HEK293 (cell line): Measurements from ENCODE around the gene CPB2.

ENCODE experiments used
- CTCF ChIA-PET: fragments of 350-600 bp; formaldehyde crosslinking; extraction: SDS; loops from one replicate; lab custom pipeline; 2021; ENCODE audit warnings: antibody characterized with exemption; lab: Yijun Ruan, JAX
- POLR2A ChIA-PET: fragments of 300-600 bp; formaldehyde crosslinking; extraction: SDS; loops from one replicate; lab custom pipeline; 2020; ENCODE audit warnings: antibody characterized with exemption, inconsistent platforms; lab: Yijun Ruan, JAX
- H3K27ac ChIP-seq: fragments of 200-500 bp; sonication (Bioruptor generic); 2 replicates; pipeline ENCODE4 v1.5.1; 2014; ENCODE audit warnings: low read depth, low read length, control low read depth, inconsistent platforms; ENCODE audit errors: extremely low read depth
- H3K36me3 ChIP-seq, 2 experiments: fragments of 200-500 bp in 1 of 2; sonication (Bioruptor generic) in 1 of 2; 1 replicate in 1 of 2; 2 replicates in 1 of 2; pipeline ENCODE4 v1.5.1; 2014 to 2017; ENCODE audit warnings: inconsistent platforms in 2 of 2, low read length in 2 of 2; ENCODE audit not compliant: control insufficient read depth in 2 of 2, insufficient read depth in 1 of 2
- H3K4me1 ChIP-seq: fragments of 200-500 bp; sonication (Bioruptor generic); 2 replicates; pipeline ENCODE4 v1.5.1; 2014; ENCODE audit warnings: mild to moderate bottlenecking, low read length, inconsistent platforms; ENCODE audit not compliant: control insufficient read depth, insufficient read depth
- H3K4me3 ChIP-seq: 2 replicates; pipeline ENCODE4 v1.5.1; 2011; ENCODE audit warnings: low read depth, mild to moderate bottlenecking, control low read depth, low read length, moderate library complexity
- H3K9me3 ChIP-seq: fragments of 200-500 bp; sonication (Bioruptor generic); 2 replicates; pipeline ENCODE4 v1.5.1; 2014; ENCODE audit warnings: low read depth, low read length, inconsistent platforms; ENCODE audit not compliant: control insufficient read depth, insufficient read depth
- KLF9 ChIP-seq: fragments of 450-650 bp; formaldehyde crosslinking; IDR thresholded peaks from 2 replicates; pipeline ENCODE4 v1.5.1; 2016; ENCODE audit warnings: missing biosample characterization, missing genetic modification characterization, low read depth
- MZF1 ChIP-seq: fragments of 450-650 bp; formaldehyde crosslinking; IDR thresholded peaks from 2 replicates; pipeline ENCODE4 v1.5.1; 2017; ENCODE audit warnings: missing biosample characterization, missing genetic modification characterization, borderline replicate concordance
- TSHZ1 ChIP-seq: fragments of 450-650 bp; formaldehyde crosslinking; IDR thresholded peaks from 2 replicates; pipeline ENCODE4 v1.5.1; 2016; ENCODE audit warnings: missing biosample characterization, missing genetic modification characterization, borderline replicate concordance
- ZBTB1 ChIP-seq: fragments of 450-650 bp; formaldehyde crosslinking; IDR thresholded peaks from 2 replicates; pipeline ENCODE4 v1.5.1; 2016; ENCODE audit warnings: missing biosample characterization, missing genetic modification characterization
- ZBTB10 ChIP-seq: fragments of 450-650 bp; formaldehyde crosslinking; IDR thresholded peaks from 2 replicates; pipeline ENCODE4 v1.5.1; 2016; ENCODE audit warnings: missing biosample characterization, missing genetic modification characterization
- ZFP3 ChIP-seq: fragments of 450-650 bp; formaldehyde crosslinking; IDR thresholded peaks from 2 replicates; pipeline ENCODE4 v1.5.1; 2016; ENCODE audit warnings: low read depth, missing biosample characterization, missing genetic modification characterization
- ZFP37 ChIP-seq: fragments of 450-650 bp; formaldehyde crosslinking; IDR thresholded peaks from 2 replicates; pipeline ENCODE4 v1.5.1; 2016; ENCODE audit warnings: missing biosample characterization, missing genetic modification characterization
- ZIC2 ChIP-seq: fragments of 450-650 bp; formaldehyde crosslinking; IDR thresholded peaks from 2 replicates; pipeline ENCODE4 v1.5.1; 2016; ENCODE audit warnings: missing biosample characterization, missing genetic modification characterization
- ZNF157 ChIP-seq: fragments of 450-650 bp; formaldehyde crosslinking; IDR thresholded peaks from 2 replicates; pipeline ENCODE4 v1.5.1; 2016; ENCODE audit warnings: missing biosample characterization, missing genetic modification characterization
- ZNF184 ChIP-seq: fragments of 450-650 bp; IDR thresholded peaks from 2 replicates; pipeline ENCODE4 v1.5.1; 2018; ENCODE audit warnings: missing biosample characterization, mild to moderate bottlenecking, missing genetic modification characterization
- ZNF211 ChIP-seq: fragments of 450-650 bp; formaldehyde crosslinking; IDR thresholded peaks from 2 replicates; pipeline ENCODE4 v1.5.1; 2016; ENCODE audit warnings: low read depth, missing biosample characterization, missing genetic modification characterization
- ZNF223 ChIP-seq: fragments of 450-650 bp; formaldehyde crosslinking; IDR thresholded peaks from 2 replicates; pipeline ENCODE4 v1.5.1; 2016; ENCODE audit warnings: missing biosample characterization, missing genetic modification characterization
- ZNF26 ChIP-seq: fragments of 450-650 bp; formaldehyde crosslinking; IDR thresholded peaks from 2 replicates; pipeline ENCODE4 v1.5.1; 2016; ENCODE audit warnings: missing biosample characterization, missing genetic modification characterization
- ZNF274 ChIP-seq, 2 experiments: fragments of 200-500 bp in 1 of 2; fragments of 450-650 bp in 1 of 2; sonication (Bioruptor generic) in 1 of 2; formaldehyde crosslinking in 1 of 2; IDR thresholded peaks; 2 replicates each; pipeline versions ENCODE4 v1.5.1 to v1.6.1; 2014 to 2016; ENCODE audit warnings: borderline replicate concordance in 1 of 2, inconsistent platforms in 1 of 2, low read length in 1 of 2, missing biosample characterization in 1 of 2, missing genetic modification characterization in 1 of 2
- ZNF488 ChIP-seq: fragments of 450-650 bp; formaldehyde crosslinking; IDR thresholded peaks from 2 replicates; pipeline ENCODE4 v1.5.1; 2016; ENCODE audit warnings: missing biosample characterization, missing genetic modification characterization
- ZNF645 ChIP-seq: fragments of 450-650 bp; formaldehyde crosslinking; IDR thresholded peaks from 2 replicates; pipeline ENCODE4; 2016; ENCODE audit warnings: missing biosample characterization, missing genetic modification characterization
- ZNF830 ChIP-seq: fragments of 450-650 bp; IDR thresholded peaks from 2 replicates; pipeline ENCODE4 v1.5.0; 2018; ENCODE audit warnings: missing biosample characterization, missing genetic modification characterization, low read depth, mild to moderate bottlenecking, moderate library complexity
- ZSCAN4 ChIP-seq: fragments of 450-650 bp; formaldehyde crosslinking; IDR thresholded peaks from 2 replicates; pipeline ENCODE4 v1.5.1; 2017; ENCODE audit warnings: missing biosample characterization, missing genetic modification characterization

Gene CPB2

GRCh38 chr13:46104868-46105267 is at the start of gene CPB2:
Gene CPB2, minus strand, starts transcription at chr13:46105033. Its CDS starts 24 bp downstream, at chr13:46105009.
- ChIA-PET CTCF (interaction anchor here (0.5 to 0.6 kb wide), 2 partner anchors 293 to 536 kb away, joined by 3 read pairs; no protein-coding TSS in a partner anchor), POLR2A (no interaction called here)
- Histone ChIP-seq H3K4me1 (no peaks in the 10 kb centered on the region), H3K36me3 (no peaks in the 10 kb centered on the region), H3K9me3 (no peaks in the 10 kb centered on the region), H3K4me3 (no peak within 1 kb of the TSS), H3K27ac (no peak within 1 kb of the TSS)
- no peak for TF ChIP-seq ZNF223 (tag by site-specific recombination)
- TF ChIP-seq ZNF274 (IDR thresholded peaks at IDR 0.05; ENCODE audit: low read length), result no peak
- TF ChIP-seq ZNF274 (tag by site-specific recombination; IDR thresholded peaks at IDR 0.05; ENCODE audit: borderline replicate concordance), result no peak
- TF ChIP-seq ZNF157, result no peak
- no peak for TF ChIP-seq ZSCAN4
- no peak for TF ChIP-seq ZBTB10 (tag by site-specific recombination)
- TF ChIP-seq ZNF645 (tag by site-specific recombination), result no peak

GRCh38 chr13:46154136-46154801 is 49.4 kb upstream of the CPB2 start:
- POLR2A ChIA-PET, result no interaction called here
- CTCF ChIA-PET, result no interaction called here

GRCh38 chr13:46152627-46153328 is 47.9 kb upstream of the CPB2 start:
- Histone ChIP-seq H3K27ac (no peak overlapping the region), H3K4me3 (no peak overlapping the region), H3K9me3 (no peaks in the 10 kb centered on the region), H3K4me1 (no peaks in the 10 kb centered on the region), H3K36me3 (peaks cover 0 to 80% of the 10 kb centered on the region in 2 experiments; a peak in 2 of 3 replicates)
- POLR2A ChIA-PET, result no interaction called here
- CTCF ChIA-PET, result interaction anchor here (0.6 kb wide), 1 partner anchor 252 kb away, joined by 3 read pairs; no protein-coding TSS in a partner anchor
- no peak for TF ChIP-seq ZNF830 (tag by site-specific recombination)
- TF ChIP-seq ZIC2 (tag by site-specific recombination), result no peak
- TF ChIP-seq ZFP37 (tag by site-specific recombination), result no peak
- TF ChIP-seq KLF9 (tag by site-specific recombination), result no peak
- TF ChIP-seq ZNF211, result no peak
- no peak for TF ChIP-seq ZNF488
- no peak for TF ChIP-seq TSHZ1 (tag by site-specific recombination)
- TF ChIP-seq ZNF26 (tag by site-specific recombination), result no peak
- no peak for TF ChIP-seq MZF1 (tag by site-specific recombination)
- no peak for TF ChIP-seq ZBTB1 (tag by site-specific recombination)

More at GRCh38 chr13:46154136-46154801, 49.4 kb upstream of the CPB2 start:
- Histone ChIP-seq H3K9me3 (no peaks in the 10 kb centered on the region), H3K27ac (no peak overlapping the region), H3K36me3 (peaks cover 0 to 86% of the 10 kb centered on the region in 2 experiments; a peak in 2 of 3 replicates), H3K4me3 (no peak overlapping the region), H3K4me1 (no peaks in the 10 kb centered on the region)
- TF ChIP-seq ZNF184, result no peak
- no peak for TF ChIP-seq ZFP3
